CD8-positive, alpha-beta memory T cell (primary cell): Measurements from ENCODE around the gene S100A16. TPM values are rescaled to one million over a fixed set of nuclear protein-coding genes. Genes with fewer than 3 reads are reported as not detected.
A peak's percentile ranks its signal among the peaks of the same experiment; 100 is the strongest.
"Not testable (repeated sequence)": the region's sequence is repeated elsewhere in the genome, so short reads cannot be mapped to it uniquely, and the experiment has no call there.

Source experiments
- CTCF ChIA-PET: fragments of 350-600 bp; sonication (Branson Sonifier 250); formaldehyde crosslinking; loops from one replicate; lab custom pipeline; 2021; ENCODE audit warnings: antibody characterized with exemption; lab: Charles Lee
- POLR2A ChIA-PET: fragments of 350-600 bp; sonication (Branson Sonifier 250); formaldehyde crosslinking; loops from one replicate; lab custom pipeline; 2021; ENCODE audit warnings: antibody characterized with exemption; lab: Charles Lee
- DNase-seq, 5 donors: peaks; one replicate each; pipeline versions ENCODE4 v3.0.0 to v3.0.0-alpha.2; 2020 to 2022; ENCODE audit warnings: mixed read lengths in 1 of 5
- H3K27ac ChIP-seq: one replicate; pipeline ENCODE4 v1.7.0; 2013; ENCODE audit warnings: low read depth, mild to moderate bottlenecking, low read length, moderate library complexity
- H3K27me3 ChIP-seq: 2 replicates; pipeline ENCODE4 v1.7.0; 2013; ENCODE audit warnings: low read length, mild to moderate bottlenecking; ENCODE audit not compliant: insufficient read depth, poor library complexity, severe bottlenecking
- H3K36me3 ChIP-seq: 2 replicates; pipeline ENCODE4 v1.7.0; 2013; ENCODE audit warnings: mild to moderate bottlenecking, low read length, moderate library complexity; ENCODE audit not compliant: insufficient read depth
- H3K4me1 ChIP-seq: 2 replicates; pipeline ENCODE4 v1.7.0; 2013; ENCODE audit warnings: mild to moderate bottlenecking, low read length, moderate library complexity; ENCODE audit not compliant: insufficient read depth
- H3K4me3 ChIP-seq: 2 replicates; pipeline ENCODE4 v1.7.0; 2013; ENCODE audit warnings: mild to moderate bottlenecking, low read length
- H3K9me3 ChIP-seq: 2 replicates; pipeline ENCODE4 v1.7.0; 2013; ENCODE audit warnings: mild to moderate bottlenecking, low read length
- H3K27ac Mint-ChIP-seq, 8 donors: one replicate each; pipeline ENCODE4 v1.8.0; 2020 to 2021; ENCODE audit warnings: mixed read lengths in 8 of 8, mild to moderate bottlenecking in 6 of 8, inconsistent platforms in 3 of 8, moderate library complexity in 3 of 8
- H3K27me3 Mint-ChIP-seq, 2 donors: one replicate each; pipeline ENCODE4 v1.8.0; 2020 to 2021; ENCODE audit warnings: mixed read lengths in 2 of 2, mild to moderate bottlenecking in 1 of 2, moderate library complexity in 1 of 2
- H3K36me3 Mint-ChIP-seq, 3 donors: one replicate each; pipeline ENCODE4 v1.8.0; 2020 to 2021; ENCODE audit warnings: mixed read lengths in 3 of 3, inconsistent platforms in 1 of 3, mild to moderate bottlenecking in 1 of 3
- H3K4me1 Mint-ChIP-seq, 3 donors: one replicate each; pipeline ENCODE4 v1.8.0; 2020 to 2021; ENCODE audit warnings: mixed read lengths in 3 of 3, inconsistent platforms in 1 of 3, mild to moderate bottlenecking in 1 of 3
- H3K4me3 Mint-ChIP-seq, 7 donors: one replicate each; pipeline ENCODE4 v1.8.0; 2020 to 2021; ENCODE audit warnings: mixed read lengths in 7 of 7, mild to moderate bottlenecking in 6 of 7, moderate library complexity in 4 of 7, inconsistent platforms in 2 of 7
- H3K9me3 Mint-ChIP-seq, 5 donors: one replicate each; pipeline ENCODE4 v1.8.0; 2020 to 2022; ENCODE audit warnings: mixed read lengths in 5 of 5, mild to moderate bottlenecking in 3 of 5, moderate library complexity in 2 of 5, inconsistent platforms in 1 of 5
- polyA plus RNA-seq: library from polyadenylated mRNA; unstranded; fragments of 300-500 nt; fragmentation: Illumina TruSeq; gene quantifications from one replicate; pipeline ENCODE4 v1.2.3, GENCODE V29; 2021
- total RNA-seq, 2 experiments: library from RNA; stranded (reverse); gene quantifications; one replicate each; pipeline ENCODE4 v1.2.3, GENCODE V29; 2021

S100A16 gene
- total and polyA plus RNA-seq, 3 experiments from 2014 or later: not detected

DNA sequence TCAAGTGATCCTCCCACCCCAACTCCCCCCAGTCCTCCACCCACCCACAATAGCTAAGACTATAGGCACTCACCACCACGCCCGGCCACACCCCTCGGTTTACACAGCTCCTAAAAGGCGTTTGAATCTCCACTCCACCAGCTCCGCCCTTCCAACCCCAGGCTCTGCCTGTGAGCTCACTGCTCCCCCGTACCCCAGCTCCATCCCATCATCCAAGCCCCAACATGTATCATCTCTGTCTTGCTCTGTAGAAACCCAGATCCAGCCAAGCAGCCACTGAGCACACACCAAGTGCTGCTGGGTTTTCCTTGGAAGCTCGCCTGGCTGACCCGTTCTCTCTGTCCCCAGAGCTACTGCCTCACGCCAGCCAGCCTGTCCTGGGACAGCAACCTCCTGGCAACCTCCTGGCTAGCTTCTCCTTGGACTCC is 35.3 kb downstream of the S100A16 start:
- Mint-ChIP-seq H3K27me3 (peaks cover 19 to 26% of the 10 kb centered on the region in 2 donors), H3K36me3 (peaks cover 0 to 3% (median 0%) of the 10 kb centered on the region in 3 donors), H3K27ac (peak overlapping the region in 1 of 8 donors; percentile 39), H3K4me1 (peaks cover 0 to 2% (median 0%) of the 10 kb centered on the region in 3 donors), H3K9me3 (no peaks in the 10 kb centered on the region), H3K4me3 (no peak overlapping the region)
- peaks cover 8% of the 10 kb centered on the region for H3K27me3 ChIP-seq
- POLR2A ChIA-PET: no interaction called here
- H3K4me3 ChIP-seq: no peak overlapping the region
- CTCF ChIA-PET: interaction anchor here (1.0 to 2.9 kb wide), 2 partner anchors 67 to 82 kb away, joined by 3 to 9 read pairs; no protein-coding TSS in a partner anchor
- no peak for DNase-seq
- no peak overlapping the region for H3K27ac ChIP-seq
- no peaks in the 10 kb centered on the region for H3K36me3 ChIP-seq
- H3K4me1 ChIP-seq: no peaks in the 10 kb centered on the region
- no peaks in the 10 kb centered on the region for H3K9me3 ChIP-seq

DNA sequence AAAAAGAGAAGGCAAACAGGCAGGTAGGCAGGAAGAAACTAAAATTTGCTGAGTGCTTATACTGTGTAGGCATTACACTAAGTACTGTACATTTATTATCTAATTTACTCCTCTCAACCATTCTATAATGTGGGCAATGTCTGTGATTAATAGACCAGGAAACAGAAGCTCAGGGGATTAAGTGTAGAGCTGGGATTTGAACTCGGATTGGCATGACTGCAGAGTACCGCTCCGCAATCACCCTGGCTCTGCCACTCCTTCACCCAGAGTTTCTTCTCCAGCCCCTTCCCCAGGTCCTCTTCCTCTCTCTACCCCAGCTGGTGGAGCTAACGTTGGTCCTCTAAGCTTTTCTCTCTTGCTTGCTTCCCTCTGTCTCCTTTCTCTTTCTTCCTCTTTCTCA is 35.8 kb downstream of the S100A16 start:
- peaks cover 0 to 3% (median 0%) of the 10 kb centered on the region in 3 donors for H3K36me3 Mint-ChIP-seq
- H3K27ac Mint-ChIP-seq: no peak overlapping the region
- H3K36me3 ChIP-seq: no peaks in the 10 kb centered on the region
- ChIA-PET CTCF (interaction anchor here (1.0 to 2.9 kb wide), 2 partner anchors 66 to 82 kb away, joined by 3 to 9 read pairs; no protein-coding TSS in a partner anchor), POLR2A (no interaction called here)
- no peak overlapping the region for H3K4me3 Mint-ChIP-seq
- H3K27me3 Mint-ChIP-seq: peaks cover 19 to 26% of the 10 kb centered on the region in 2 donors
- H3K4me1 ChIP-seq: no peaks in the 10 kb centered on the region
- H3K4me3 ChIP-seq: no peak overlapping the region
- H3K27ac ChIP-seq: no peak overlapping the region
- H3K27me3 ChIP-seq: peaks cover 8% of the 10 kb centered on the region
- H3K4me1 Mint-ChIP-seq: peaks cover 0 to 3% (median 0%) of the 10 kb centered on the region in 3 donors
- no peaks in the 10 kb centered on the region for H3K9me3 ChIP-seq
- DNase-seq: no peak
- no peaks in the 10 kb centered on the region for H3K9me3 Mint-ChIP-seq

DNA sequence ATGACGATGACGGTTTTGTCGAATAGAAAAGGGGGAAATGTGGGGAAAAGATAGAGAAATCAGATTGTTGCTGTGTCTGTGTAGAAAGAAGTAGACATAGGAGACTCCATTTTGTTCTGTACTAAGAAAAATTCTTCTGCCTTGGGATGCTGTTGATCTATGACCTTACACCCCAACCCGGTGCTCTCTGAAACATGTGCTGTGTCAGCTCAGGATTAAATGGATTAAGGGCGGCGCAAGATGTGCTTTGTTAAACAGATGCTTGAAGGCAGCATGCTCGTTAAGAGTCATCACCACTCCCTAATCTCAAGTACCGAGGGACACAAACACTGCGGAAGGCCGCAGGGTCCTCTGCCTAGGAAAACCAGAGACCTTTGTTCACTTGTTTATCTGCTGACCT is 37.4 kb downstream of the S100A16 start:
- H3K9me3 Mint-ChIP-seq, DNase-seq, H3K27ac ChIP-seq, H3K36me3 Mint-ChIP-seq, H3K4me3 Mint-ChIP-seq, H3K9me3 ChIP-seq, H3K4me1 Mint-ChIP-seq, H3K4me1 ChIP-seq, POLR2A ChIA-PET, H3K27me3 ChIP-seq, H3K4me3 ChIP-seq, H3K27ac Mint-ChIP-seq, H3K36me3 ChIP-seq: not testable (repeated sequence)
- CTCF ChIA-PET: interaction anchor here (2.9 kb wide), 1 partner anchor 65 kb away, joined by 9 read pairs; no protein-coding TSS in a partner anchor
- peaks cover 20 to 38% of the 10 kb centered on the region in 2 donors for H3K27me3 Mint-ChIP-seq

DNA sequence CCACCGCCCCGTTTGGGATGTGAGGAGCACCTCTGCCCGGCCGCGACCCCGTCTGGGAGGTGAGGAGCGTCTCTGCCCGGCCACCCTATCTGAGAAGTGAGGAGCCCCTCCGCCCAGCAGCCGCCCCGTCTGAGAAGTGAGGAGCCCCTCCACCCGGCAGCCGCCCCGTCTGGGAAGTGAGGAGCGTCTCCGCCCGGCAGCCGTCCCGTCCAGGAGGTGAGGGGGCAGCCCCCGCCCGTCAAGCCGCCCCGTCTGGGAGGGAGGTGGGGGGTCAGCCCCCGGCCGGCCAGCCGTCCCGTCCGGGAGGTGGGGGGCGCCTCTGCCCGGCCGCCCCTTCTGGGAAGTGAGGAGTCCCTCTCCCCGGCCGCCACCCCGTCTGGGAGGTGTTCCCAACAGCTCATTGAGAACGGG is 37.9 kb downstream of the S100A16 start:
- H3K27me3 ChIP-seq, DNase-seq, H3K4me1 Mint-ChIP-seq, H3K4me1 ChIP-seq, H3K27ac Mint-ChIP-seq, H3K9me3 ChIP-seq, CTCF ChIA-PET, H3K4me3 Mint-ChIP-seq, H3K9me3 Mint-ChIP-seq, POLR2A ChIA-PET, H3K36me3 ChIP-seq, H3K36me3 Mint-ChIP-seq, H3K27ac ChIP-seq, H3K4me3 ChIP-seq: not testable (repeated sequence)
- peaks cover 20 to 39% of the 10 kb centered on the region in 2 donors for H3K27me3 Mint-ChIP-seq

DNA sequence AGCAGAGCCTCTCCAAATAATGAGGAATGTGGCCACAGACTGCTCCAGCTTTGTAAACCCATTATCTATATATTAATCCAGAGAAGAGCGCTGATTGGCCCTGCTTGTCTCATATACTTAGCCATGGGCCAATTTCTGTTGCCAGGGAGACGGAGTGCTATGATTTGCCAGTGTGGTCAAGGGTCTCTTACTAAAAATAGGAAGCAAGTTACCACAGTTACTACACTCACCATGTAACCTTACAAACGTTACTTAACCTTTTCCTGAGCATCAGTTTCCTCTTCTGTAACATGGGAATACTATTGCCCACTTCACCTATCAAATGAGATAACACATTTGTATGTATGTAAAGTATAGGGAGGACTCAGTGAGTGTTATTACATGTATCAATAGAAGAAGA is 39.6 kb downstream of the S100A16 start:
- Mint-ChIP-seq H3K36me3 (peaks cover 0 to 3% (median 0%) of the 10 kb centered on the region in 3 donors), H3K9me3 (no peaks in the 10 kb centered on the region), H3K4me3 (no peak overlapping the region), H3K4me1 (peaks cover 5 to 9% (median 8%) of the 10 kb centered on the region in 3 donors), H3K27me3 (peaks cover 7 to 35% of the 10 kb centered on the region in 2 donors), H3K27ac (peak overlapping the region in 1 of 8 donors; percentile 58)
- Histone ChIP-seq H3K36me3 (no peaks in the 10 kb centered on the region), H3K4me3 (no peak overlapping the region), H3K27ac (no peak overlapping the region), H3K27me3 (peaks cover 7% of the 10 kb centered on the region), H3K9me3 (no peaks in the 10 kb centered on the region), H3K4me1 (peaks cover 1% of the 10 kb centered on the region)
- POLR2A ChIA-PET: no interaction called here
- no peak for DNase-seq
- CTCF ChIA-PET: interaction anchor here (6.5 kb wide), 2 partner anchors 40 to 64 kb away, joined by 109 to 125 read pairs; partner anchors contain the start of gene S100A6

DNA sequence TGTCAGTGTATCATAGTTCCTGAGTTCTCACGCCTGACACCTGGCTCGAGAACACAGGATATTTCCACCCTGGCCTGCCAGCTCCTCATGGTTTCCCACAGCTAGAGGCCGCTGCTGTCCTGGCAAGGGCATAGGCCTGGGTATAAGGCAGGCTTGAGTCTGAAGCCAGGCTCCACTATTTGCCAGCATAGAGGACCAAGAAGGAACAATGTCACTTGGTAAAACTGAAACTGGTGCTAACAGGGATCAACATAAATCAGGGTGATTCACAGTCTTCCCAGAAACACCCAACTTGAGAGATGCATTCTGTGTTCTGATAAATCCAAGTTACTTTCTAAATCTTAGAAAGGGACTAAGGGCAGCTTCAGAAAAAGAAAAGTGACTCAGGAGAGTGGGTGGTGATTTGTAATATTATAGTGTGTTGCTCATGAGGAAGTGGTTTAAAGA is 40.3 kb downstream of the S100A16 start:
- Histone ChIP-seq H3K4me1 (peaks cover 5% of the 10 kb centered on the region), H3K36me3 (no peaks in the 10 kb centered on the region), H3K27ac (no peak overlapping the region), H3K9me3 (no peaks in the 10 kb centered on the region), H3K27me3 (no peaks in the 10 kb centered on the region), H3K4me3 (no peak overlapping the region)
- Mint-ChIP-seq H3K4me1 (peaks cover 11 to 17% (median 15%) of the 10 kb centered on the region in 3 donors), H3K27me3 (peaks cover 2 to 27% of the 10 kb centered on the region in 2 donors), H3K4me3 (no peak overlapping the region), H3K9me3 (no peaks in the 10 kb centered on the region), H3K27ac (peak overlapping the region in 1 of 8 donors; percentile 28), H3K36me3 (no peaks in the 10 kb centered on the region)
- peak in 3 of 5 donors; percentile 6 to 59 (median 19) for DNase-seq
- ChIA-PET CTCF (interaction anchor here (0.7 to 6.5 kb wide), 6 partner anchors 32 to 404 kb away, joined by 3 to 125 read pairs (median 3); partner anchors contain the start of genes DENND4B, JTB, S100A5 and S100A6), POLR2A (no interaction called here)

DNA sequence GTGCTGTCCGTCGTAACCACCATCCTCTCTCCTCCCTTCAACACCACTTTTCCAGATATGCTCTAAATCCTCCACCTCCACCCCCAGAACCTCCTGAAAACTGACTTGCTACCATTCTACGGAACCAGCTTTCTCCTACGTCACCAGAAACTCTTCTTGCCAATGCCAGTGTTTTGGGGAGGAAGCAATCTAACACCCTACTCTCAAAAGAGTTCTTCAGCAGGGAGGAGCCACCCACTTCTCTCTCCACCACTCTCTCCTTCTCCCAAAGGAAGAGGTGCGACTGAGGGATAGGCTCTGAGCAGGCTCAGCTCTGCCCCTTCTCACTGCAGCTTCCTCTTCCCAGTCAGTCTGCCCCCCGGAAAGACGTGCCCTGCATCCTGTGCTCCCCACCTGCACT is 41.2 kb downstream of the S100A16 start:
- H3K27me3 Mint-ChIP-seq: peaks cover 1 to 21% of the 10 kb centered on the region in 2 donors
- peaks cover 17 to 23% (median 21%) of the 10 kb centered on the region in 3 donors for H3K4me1 Mint-ChIP-seq
- no peaks in the 10 kb centered on the region for H3K9me3 Mint-ChIP-seq
- ChIA-PET POLR2A (interaction anchor here (0.7 kb wide), 2 partner anchors 38 to 113 kb away, joined by 4 to 7 read pairs; no protein-coding TSS in a partner anchor), CTCF (interaction anchor here (0.7 to 6.5 kb wide), 9 partner anchors 10 to 405 kb away, joined by 3 to 125 read pairs (median 3); partner anchors contain the start of genes DENND4B, JTB and S100A6)
- no peaks in the 10 kb centered on the region for H3K27me3 ChIP-seq
- H3K36me3 Mint-ChIP-seq: no peaks in the 10 kb centered on the region
- no peak overlapping the region for H3K4me3 ChIP-seq
- no peaks in the 10 kb centered on the region for H3K9me3 ChIP-seq
- no peak overlapping the region for H3K27ac Mint-ChIP-seq
- no peak for DNase-seq
- H3K36me3 ChIP-seq: no peaks in the 10 kb centered on the region
- H3K4me1 ChIP-seq: peaks cover 10% of the 10 kb centered on the region
- H3K4me3 Mint-ChIP-seq: no peak overlapping the region
- no peak overlapping the region for H3K27ac ChIP-seq

DNA sequence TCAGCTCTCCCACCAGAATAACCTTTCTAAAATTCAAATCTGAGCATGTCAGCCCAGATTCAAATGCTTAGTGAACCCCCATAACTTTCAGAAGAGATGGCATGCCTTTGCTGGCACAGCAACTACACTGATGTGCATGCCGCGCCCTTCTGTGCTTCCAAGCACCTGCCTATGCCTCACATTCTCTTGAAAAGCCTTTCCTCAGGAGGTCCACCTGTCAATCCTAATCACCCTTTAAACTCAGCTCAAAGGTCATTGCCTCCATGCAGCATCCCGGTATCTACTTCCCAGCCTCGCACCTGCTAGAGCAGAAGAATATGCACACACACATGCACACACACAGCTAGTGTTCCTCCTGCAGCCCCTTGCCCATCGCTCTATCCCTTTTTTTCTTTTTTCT is 42.1 kb downstream of the S100A16 start:
- H3K27ac ChIP-seq: no peak overlapping the region
- H3K36me3 ChIP-seq: no peaks in the 10 kb centered on the region
- H3K36me3 Mint-ChIP-seq: no peaks in the 10 kb centered on the region
- peaks cover 18% of the 10 kb centered on the region for H3K4me1 ChIP-seq
- H3K9me3 ChIP-seq: no peaks in the 10 kb centered on the region
- no peak overlapping the region for H3K27ac Mint-ChIP-seq
- DNase-seq: no peak
- H3K4me1 Mint-ChIP-seq: peaks cover 24 to 31% (median 30%) of the 10 kb centered on the region in 3 donors
- H3K9me3 Mint-ChIP-seq: no peaks in the 10 kb centered on the region
- CTCF ChIA-PET: interaction anchor here (0.8 to 6.5 kb wide), 8 partner anchors 9 to 75 kb away, joined by 3 to 125 read pairs (median 3); partner anchors contain the start of genes S100A4 and S100A6
- H3K4me3 ChIP-seq: no peak overlapping the region
- no peak overlapping the region for H3K4me3 Mint-ChIP-seq
- H3K27me3 Mint-ChIP-seq: peaks cover 1 to 19% of the 10 kb centered on the region in 2 donors
- POLR2A ChIA-PET: interaction anchor here (0.6 to 0.7 kb wide), 3 partner anchors 37 to 114 kb away, joined by 4 to 7 read pairs (median 4); no protein-coding TSS in a partner anchor
- no peaks in the 10 kb centered on the region for H3K27me3 ChIP-seq
